Effector CD4-positive, alpha-beta T cell (primary cell): Measurements from ENCODE around the gene PHF20.
"Not testable (repeated sequence)": the region's sequence is repeated elsewhere in the genome, so short reads cannot be mapped to it uniquely, and the experiment has no call there.

ENCODE experiments used
- DNase-seq: peaks from one replicate; pipeline ENCODE4 v3.0.0-alpha.2; 2020
- total RNA-seq: gene quantifications from one replicate; lab custom pipeline; 2026; lab: John Stamatoyannopoulos, UW

Gene PHF20
- 141 reads per million, percentile 88 among the genes with 10 or more reads in this experiment for total RNA-seq

GRCh38 chr20:35771689-35772562, at the start of gene PHF20:
Gene PHF20, plus strand, starts transcription at chr20:35772015. Its CDS starts 29,508 bp downstream, at chr20:35801523.
- peak; percentile 100 for DNase-seq

DNA sequence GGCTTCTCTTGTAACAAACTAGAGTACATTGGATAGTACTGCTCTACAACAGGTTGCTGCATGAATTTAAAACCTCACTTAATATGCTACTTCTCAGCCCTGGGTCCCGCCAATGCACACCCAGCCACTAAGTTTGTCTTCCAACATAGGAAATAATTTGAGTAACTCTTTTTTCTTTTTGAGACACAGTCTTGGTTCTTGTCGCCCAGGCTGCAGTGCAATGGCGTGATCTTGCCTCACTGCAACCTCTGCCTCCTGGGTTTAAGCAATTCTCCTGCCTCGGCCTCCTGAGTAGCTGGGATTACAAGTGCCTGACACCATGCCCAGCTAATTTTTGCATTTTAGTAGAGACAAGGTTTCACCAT, 48.6 kb upstream of the PHF20 start:
- not testable (repeated sequence) for DNase-seq

GRCh38 chr20:35723652-35724320, 48.0 kb upstream of the PHF20 start:
- DNase-seq: not testable (repeated sequence)

- no peak for DNase-seq
Observed at GRCh38 chr20:35724321-35725230, 47.2 kb upstream of the PHF20 start.

DNA sequence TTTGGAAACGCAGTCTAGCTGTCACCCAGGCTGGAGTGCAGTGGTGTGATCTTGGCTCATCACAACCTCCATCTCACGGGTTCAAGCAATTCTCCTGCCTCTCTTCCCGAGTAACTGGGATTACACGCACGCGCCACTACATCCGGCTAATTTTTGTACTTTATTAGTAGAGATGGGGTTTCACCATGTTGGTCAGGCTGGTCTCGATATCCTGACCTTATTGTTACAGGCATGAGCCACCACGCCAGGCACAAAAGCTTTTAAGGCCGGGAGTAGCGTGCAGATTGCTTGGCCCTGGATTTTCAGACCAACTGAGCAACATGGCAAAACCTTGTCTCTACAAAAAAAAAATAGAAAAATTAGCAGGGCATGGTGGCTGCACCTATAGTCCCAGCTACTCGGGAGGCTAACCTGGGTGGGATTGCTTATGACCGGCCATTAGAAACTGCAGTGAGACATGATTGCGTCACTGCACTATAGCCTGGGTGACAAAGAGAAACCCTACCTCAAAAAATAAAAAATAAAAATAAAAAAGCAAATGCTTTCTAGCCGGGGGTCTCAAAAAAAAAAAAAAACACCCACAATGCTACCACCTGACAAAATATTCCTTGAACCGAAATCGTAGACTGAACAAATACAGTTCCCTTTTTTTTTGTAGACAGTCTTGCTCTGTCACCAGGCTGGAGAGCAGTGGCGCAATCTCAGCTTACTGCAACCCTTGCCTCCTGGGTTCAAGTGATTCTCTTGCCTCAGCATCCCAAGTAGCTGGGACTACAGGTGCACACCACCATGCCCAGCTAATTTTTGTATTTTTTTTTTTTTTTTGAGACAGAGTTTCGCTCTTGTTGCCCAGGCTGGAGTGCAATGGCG, 44.7 kb upstream of the PHF20 start:
- no peak for DNase-seq

DNA sequence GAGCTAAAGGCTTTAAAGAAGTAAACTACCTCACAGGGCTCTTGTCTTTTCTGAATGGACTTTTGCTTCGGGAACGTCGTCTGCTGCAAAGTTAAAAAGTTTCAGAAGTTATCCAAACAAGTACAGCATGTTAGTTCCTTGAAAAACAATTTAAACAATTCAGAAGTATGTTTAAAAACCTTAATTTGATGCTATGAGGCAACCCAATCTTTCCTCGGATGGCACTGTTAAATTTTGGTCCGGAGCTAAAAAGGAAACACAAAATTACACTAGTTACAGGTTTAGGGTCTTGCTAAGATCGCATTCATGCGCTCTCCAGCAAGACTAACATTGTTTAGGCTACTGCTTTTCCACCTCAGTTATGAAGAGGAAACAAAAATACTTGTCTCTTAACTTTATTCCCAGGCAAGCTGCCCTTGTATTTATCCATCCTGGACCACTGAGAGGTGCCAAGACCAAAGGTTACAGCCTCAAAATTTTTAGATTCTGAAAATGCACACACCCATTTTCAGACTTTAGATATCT, 42.5 kb upstream of the PHF20 start:
- DNase-seq: no peak

GRCh38 chr20:35729836-35730582, 41.8 kb upstream of the PHF20 start:
- no peak for DNase-seq

DNA sequence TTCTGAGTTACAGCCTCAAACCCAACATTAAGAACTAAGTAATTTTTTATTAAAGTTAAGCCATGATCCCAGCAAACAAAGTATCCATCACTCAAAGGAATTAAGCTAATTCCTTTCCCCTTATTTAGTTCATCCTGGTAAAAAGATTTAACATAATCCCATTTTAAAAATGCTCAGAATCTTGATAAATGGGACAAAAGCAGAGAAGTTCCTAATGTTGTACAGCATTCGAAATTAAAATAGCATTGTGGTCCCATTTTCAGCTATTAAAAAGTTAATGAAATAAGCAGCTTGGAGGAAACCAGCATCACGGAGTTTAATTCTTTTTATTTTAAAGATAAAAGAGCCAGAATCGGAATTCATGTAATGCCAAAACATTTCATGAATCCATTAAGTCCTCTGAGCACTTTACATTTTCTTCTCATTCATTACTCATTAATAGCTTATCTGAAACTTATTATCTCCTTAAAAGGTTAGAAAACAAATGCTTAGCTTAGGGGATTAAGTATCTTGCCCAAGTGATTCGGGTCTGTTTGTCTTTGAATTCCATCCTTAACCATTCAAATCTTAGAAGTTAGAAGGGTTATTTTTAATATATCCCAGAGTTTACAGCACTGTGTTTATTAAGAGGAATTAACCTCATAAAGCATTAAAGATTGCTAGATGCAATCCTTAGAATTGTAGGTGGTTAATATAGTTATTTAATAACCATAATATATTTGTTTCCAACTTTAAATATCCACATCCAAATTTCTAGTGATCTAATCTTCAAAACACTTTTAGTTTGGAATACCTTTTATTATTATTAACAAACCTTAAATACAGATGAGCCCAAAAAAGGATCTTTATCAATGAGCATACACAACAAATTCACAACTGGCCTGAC, 41.0 kb upstream of the PHF20 start:
- DNase-seq: no peak

DNA sequence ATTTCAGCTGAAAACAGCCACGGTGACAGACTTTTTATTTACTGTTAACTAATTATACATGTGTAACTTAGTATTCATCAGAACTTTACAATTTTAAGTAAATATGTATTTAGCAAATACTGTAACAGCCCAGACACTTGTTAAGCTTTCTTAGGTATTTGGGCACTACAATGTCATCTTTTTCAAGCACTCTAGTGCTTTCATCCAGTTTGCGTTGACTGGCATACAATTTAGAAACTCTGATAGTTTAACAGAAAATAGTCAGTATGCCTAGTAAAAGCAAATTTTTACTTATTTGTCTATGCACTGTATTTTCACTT, 40.4 kb upstream of the PHF20 start:
- no peak for DNase-seq

- no peak for DNase-seq
Observed at GRCh38 chr20:35731862-35732643, 39.8 kb upstream of the PHF20 start.

DNA sequence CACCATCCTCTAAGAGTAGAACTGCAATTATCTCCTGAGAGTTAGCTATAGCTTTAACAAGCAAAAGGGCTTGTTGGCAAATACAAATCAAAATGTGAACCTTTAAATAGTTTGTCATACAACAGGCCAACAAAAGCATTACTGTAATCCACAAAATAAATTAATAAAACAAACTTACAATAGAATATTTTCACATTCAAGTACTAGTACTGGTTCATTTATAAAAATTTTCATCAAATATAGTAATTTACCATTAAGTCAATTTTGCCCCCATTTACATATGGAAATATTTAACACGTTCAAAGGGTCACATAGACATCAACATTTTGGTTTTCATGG, 39.2 kb upstream of the PHF20 start:
- DNase-seq: no peak

GRCh38 chr20:35734374-35734773, 37.4 kb upstream of the PHF20 start:
- no peak for DNase-seq

DNA sequence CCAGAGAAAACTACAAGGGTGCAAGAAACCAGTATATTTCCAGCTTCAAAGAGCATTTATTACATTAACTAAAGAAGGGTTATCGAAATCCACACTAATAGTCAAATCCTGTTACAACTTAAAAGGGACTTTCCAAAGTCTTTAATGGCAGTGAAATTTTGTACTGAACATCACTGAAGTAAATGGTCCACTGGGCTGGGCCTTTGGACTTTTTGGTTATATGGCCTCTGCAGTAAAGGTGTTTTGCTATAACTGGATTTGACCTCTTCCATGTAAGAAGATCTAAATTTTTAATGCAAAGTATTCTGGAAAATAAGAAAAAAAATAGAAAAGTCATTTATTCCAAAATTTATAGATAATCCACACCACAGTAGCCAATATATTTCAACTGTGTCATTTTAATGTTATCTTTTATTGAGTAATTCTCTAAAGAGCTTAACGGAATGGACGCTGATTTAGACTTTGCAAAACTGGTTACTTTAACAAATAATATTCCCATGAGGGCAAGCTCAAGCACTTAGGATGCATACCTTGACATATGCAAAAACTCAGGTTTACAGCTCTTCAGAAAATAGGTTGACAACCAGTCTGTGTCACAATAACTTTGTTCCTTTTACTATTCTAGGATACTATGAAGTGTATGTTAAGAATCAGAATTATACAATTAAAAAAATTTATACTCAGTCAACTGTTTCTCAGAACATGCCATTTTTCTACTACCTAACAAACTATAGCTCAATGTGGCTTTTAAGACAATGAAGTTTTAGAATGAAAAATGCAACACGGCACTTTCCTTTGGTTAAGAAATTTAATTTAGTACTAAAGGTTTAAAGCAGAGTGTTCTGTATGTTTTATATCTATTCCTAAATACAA, 36.8 kb upstream of the PHF20 start:
- DNase-seq: no peak

GRCh38 chr20:35735826-35736470, 35.9 kb upstream of the PHF20 start:
- no peak for DNase-seq

DNA sequence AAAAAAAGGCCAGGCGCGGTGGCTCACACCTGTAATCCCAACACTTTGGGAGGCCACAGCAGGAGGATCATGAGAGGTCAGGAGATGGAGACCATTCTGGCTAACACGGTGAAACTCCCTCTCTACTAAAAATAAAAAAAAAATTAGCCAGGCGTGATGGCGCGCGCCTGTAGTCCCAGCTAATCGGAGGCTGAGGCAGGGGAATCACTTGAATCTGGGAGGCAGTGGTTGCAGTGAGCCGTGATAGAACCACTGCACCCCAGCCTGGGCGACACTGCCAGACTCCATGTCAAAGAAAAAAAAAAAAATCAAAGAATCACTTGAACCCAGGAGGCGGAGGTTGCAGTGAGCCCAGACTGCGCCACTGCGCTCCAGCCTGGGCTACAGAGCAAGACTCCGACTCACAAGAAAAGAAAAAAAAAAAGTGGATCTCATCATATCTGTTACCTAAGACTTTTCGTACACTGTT, 33.9 kb upstream of the PHF20 start:
- DNase-seq: no peak

- DNase-seq: no peak
Observed at GRCh38 chr20:35738410-35739179, 33.2 kb upstream of the PHF20 start.
